Neural cell (in vitro differentiated cells): ENCODE results near the gene TRIM2.

ENCODE experiments used
- CTCF ChIP-seq: fragments of 450-650 bp; IDR thresholded peaks from 2 replicates; pipeline ENCODE4 v1.5.1; 2014; ENCODE audit warnings: antibody characterized with exemption, mild to moderate bottlenecking, moderate library complexity; ENCODE audit not compliant: poor library complexity, severe bottlenecking
- REST ChIP-seq: IDR thresholded peaks from 2 replicates; pipeline ENCODE4 v1.6.1; 2012; ENCODE audit warnings: borderline replicate concordance
- SMC3 ChIP-seq: fragments of 450-650 bp; conservative IDR thresholded peaks from 2 replicates; pipeline ENCODE4 v1.6.1; 2014; ENCODE audit warnings: antibody characterized with exemption, mild to moderate bottlenecking, moderate library complexity; ENCODE audit not compliant: poor library complexity

GRCh38 chr4:153215921-153216320, 11.7 kb downstream of the TRIM2 start:
- no peak for TF ChIP-seq CTCF
- TF ChIP-seq REST = no peak
- TF ChIP-seq SMC3 = no peak
